ENCODE measurements around the gene FETUB.
"Not testable (repeated sequence)": the region's sequence is repeated elsewhere in the genome, so short reads cannot be mapped to it uniquely, and the experiment has no call there.

The FETUB gene

GRCh38 chr3:186625600-186626042, 14.6 kb upstream of the FETUB start:
- H3K36me3 ChIP-seq (ENCODE audit: control insufficient read depth, insufficient read depth, low read length): no peaks in the 10 kb centered on the region
- peaks cover 4% of the 10 kb centered on the region; the same call in 1 of the 2 replicates for H3K4me1 ChIP-seq (ENCODE audit: control insufficient read depth, insufficient read depth, low read length)
- no peak overlapping the region for H3K4me3 ChIP-seq (ENCODE audit: low read depth, low read length)
- H3K9ac ChIP-seq (ENCODE audit: low read depth, low read length): no peak overlapping the region
- H3K27ac ChIP-seq (ENCODE audit: low read depth, low read length): no peak overlapping the region
- no peaks in the 10 kb centered on the region for H3K27me3 ChIP-seq (ENCODE audit: control insufficient read depth, insufficient read depth, low read length)
- no peaks in the 10 kb centered on the region for H3K9me3 ChIP-seq (ENCODE audit: control insufficient read depth, insufficient read depth, low read length)

GRCh38 chr3:186626254-186626847, 13.8 kb upstream of the FETUB start:
- no peak overlapping the region for H3K9ac ChIP-seq (ENCODE audit: low read depth, low read length)
- H3K36me3 ChIP-seq (ENCODE audit: control insufficient read depth, insufficient read depth, low read length): no peaks in the 10 kb centered on the region
- H3K4me3 ChIP-seq (ENCODE audit: low read depth, low read length): no peak overlapping the region
- no peaks in the 10 kb centered on the region for H3K9me3 ChIP-seq (ENCODE audit: control insufficient read depth, insufficient read depth, low read length)
- H3K27ac ChIP-seq (ENCODE audit: low read depth, low read length): no peak overlapping the region
- H3K27me3 ChIP-seq (ENCODE audit: control insufficient read depth, insufficient read depth, low read length): no peaks in the 10 kb centered on the region
- peaks cover 4% of the 10 kb centered on the region; the same call in 1 of the 2 replicates for H3K4me1 ChIP-seq (ENCODE audit: control insufficient read depth, insufficient read depth, low read length)

- no peak overlapping the region for H3K4me3 ChIP-seq (ENCODE audit: low read depth, low read length)
- no peaks in the 10 kb centered on the region for H3K9me3 ChIP-seq (ENCODE audit: control insufficient read depth, insufficient read depth, low read length)
- H3K9ac ChIP-seq (ENCODE audit: low read depth, low read length): no peak overlapping the region
- no peaks in the 10 kb centered on the region for H3K36me3 ChIP-seq (ENCODE audit: control insufficient read depth, insufficient read depth, low read length)
- no peaks in the 10 kb centered on the region for H3K27me3 ChIP-seq (ENCODE audit: control insufficient read depth, insufficient read depth, low read length)
- peaks cover 4% of the 10 kb centered on the region; the same call in 1 of the 2 replicates for H3K4me1 ChIP-seq (ENCODE audit: control insufficient read depth, insufficient read depth, low read length)
- no peak overlapping the region for H3K27ac ChIP-seq (ENCODE audit: low read depth, low read length)
Observed at GRCh38 chr3:186627852-186628414, 12.3 kb upstream of the FETUB start.

- Histone ChIP-seq H3K36me3 (ENCODE audit: control insufficient read depth, insufficient read depth, low read length) (no peaks in the 10 kb centered on the region), H3K4me3 (ENCODE audit: low read depth, low read length) (no peak overlapping the region), H3K4me1 (ENCODE audit: control insufficient read depth, insufficient read depth, low read length) (peaks cover 4% of the 10 kb centered on the region; the same call in 1 of the 2 replicates), H3K27me3 (ENCODE audit: control insufficient read depth, insufficient read depth, low read length) (no peaks in the 10 kb centered on the region), H3K9me3 (ENCODE audit: control insufficient read depth, insufficient read depth, low read length) (no peaks in the 10 kb centered on the region), H3K27ac (ENCODE audit: low read depth, low read length) (no peak overlapping the region), H3K9ac (ENCODE audit: low read depth, low read length) (no peak overlapping the region)
Observed at GRCh38 chr3:186628756-186629155, 11.4 kb upstream of the FETUB start.

- peaks cover 4% of the 10 kb centered on the region; the same call in 1 of the 2 replicates for H3K4me1 ChIP-seq (ENCODE audit: control insufficient read depth, insufficient read depth, low read length)
- no peaks in the 10 kb centered on the region for H3K9me3 ChIP-seq (ENCODE audit: control insufficient read depth, insufficient read depth, low read length)
- H3K27me3 ChIP-seq (ENCODE audit: control insufficient read depth, insufficient read depth, low read length): no peaks in the 10 kb centered on the region
- no peaks in the 10 kb centered on the region for H3K36me3 ChIP-seq (ENCODE audit: control insufficient read depth, insufficient read depth, low read length)
- H3K9ac ChIP-seq (ENCODE audit: low read depth, low read length): no peak overlapping the region
- no peak overlapping the region for H3K27ac ChIP-seq (ENCODE audit: low read depth, low read length)
- no peak overlapping the region for H3K4me3 ChIP-seq (ENCODE audit: low read depth, low read length)
Observed at GRCh38 chr3:186630950-186631641, 9.1 kb upstream of the FETUB start.

GRCh38 chr3:186633481-186633880, 6.7 kb upstream of the FETUB start:
- Histone ChIP-seq H3K27me3 (ENCODE audit: control insufficient read depth, insufficient read depth, low read length) (no peaks in the 10 kb centered on the region), H3K9me3 (ENCODE audit: control insufficient read depth, insufficient read depth, low read length) (no peaks in the 10 kb centered on the region), H3K9ac (ENCODE audit: low read depth, low read length) (no peak overlapping the region)

GRCh38 chr3:186634207-186634606, 6.0 kb upstream of the FETUB start:
- not testable (repeated sequence) for H3K9me3 ChIP-seq (ENCODE audit: control insufficient read depth, insufficient read depth, low read length); H3K9ac ChIP-seq (ENCODE audit: low read depth, low read length); H3K27ac ChIP-seq (ENCODE audit: low read depth, low read length)

More at GRCh38 chr3:186633481-186633880, 6.7 kb upstream of the FETUB start:
- H3K36me3 ChIP-seq (ENCODE audit: control insufficient read depth, insufficient read depth, low read length): no peaks in the 10 kb centered on the region
- no peak overlapping the region for H3K27ac ChIP-seq (ENCODE audit: low read depth, low read length)
- no peak overlapping the region for H3K4me3 ChIP-seq (ENCODE audit: low read depth, low read length)
- peaks cover 4% of the 10 kb centered on the region; the same call in 1 of the 2 replicates for H3K4me1 ChIP-seq (ENCODE audit: control insufficient read depth, insufficient read depth, low read length)

GRCh38 chr3:186635532-186635931, 4.7 kb upstream of the FETUB start:
- Histone ChIP-seq H3K36me3 (ENCODE audit: control insufficient read depth, insufficient read depth, low read length) (no peaks in the 10 kb centered on the region), H3K9ac (ENCODE audit: low read depth, low read length) (no peak overlapping the region), H3K27ac (ENCODE audit: low read depth, low read length) (no peak overlapping the region), H3K27me3 (ENCODE audit: control insufficient read depth, insufficient read depth, low read length) (no peaks in the 10 kb centered on the region), H3K4me3 (ENCODE audit: low read depth, low read length) (no peak overlapping the region), H3K4me1 (ENCODE audit: control insufficient read depth, insufficient read depth, low read length) (peaks cover 6% of the 10 kb centered on the region; the same call in 1 of the 2 replicates), H3K9me3 (ENCODE audit: control insufficient read depth, insufficient read depth, low read length) (no peaks in the 10 kb centered on the region)

More at GRCh38 chr3:186634207-186634606, 6.0 kb upstream of the FETUB start:
- not testable (repeated sequence) for H3K4me3 ChIP-seq (ENCODE audit: low read depth, low read length); H3K36me3 ChIP-seq (ENCODE audit: control insufficient read depth, insufficient read depth, low read length); H3K27me3 ChIP-seq (ENCODE audit: control insufficient read depth, insufficient read depth, low read length); H3K4me1 ChIP-seq (ENCODE audit: control insufficient read depth, insufficient read depth, low read length)

- no peaks in the 10 kb centered on the region for H3K9me3 ChIP-seq (ENCODE audit: control insufficient read depth, insufficient read depth, low read length)
- no peaks in the 10 kb centered on the region for H3K36me3 ChIP-seq (ENCODE audit: control insufficient read depth, insufficient read depth, low read length)
- H3K4me3 ChIP-seq (ENCODE audit: low read depth, low read length): no peak overlapping the region
- peaks cover 13% of the 10 kb centered on the region; the same call in 1 of the 2 replicates for H3K4me1 ChIP-seq (ENCODE audit: control insufficient read depth, insufficient read depth, low read length)
- no peak overlapping the region for H3K27ac ChIP-seq (ENCODE audit: low read depth, low read length)
- no peaks in the 10 kb centered on the region for H3K27me3 ChIP-seq (ENCODE audit: control insufficient read depth, insufficient read depth, low read length)
- no peak overlapping the region for H3K9ac ChIP-seq (ENCODE audit: low read depth, low read length)
Observed at GRCh38 chr3:186636536-186636935, 3.7 kb upstream of the FETUB start.

GRCh38 chr3:186637686-186638085, 2.5 kb upstream of the FETUB start:
- Histone ChIP-seq H3K27ac (ENCODE audit: low read depth, low read length) (no peak overlapping the region), H3K9me3 (ENCODE audit: control insufficient read depth, insufficient read depth, low read length) (no peaks in the 10 kb centered on the region), H3K4me3 (ENCODE audit: low read depth, low read length) (no peak overlapping the region), H3K9ac (ENCODE audit: low read depth, low read length) (no peak overlapping the region), H3K36me3 (ENCODE audit: control insufficient read depth, insufficient read depth, low read length) (no peaks in the 10 kb centered on the region), H3K4me1 (ENCODE audit: control insufficient read depth, insufficient read depth, low read length) (peaks cover 14% of the 10 kb centered on the region; the same call in 1 of the 2 replicates), H3K27me3 (ENCODE audit: control insufficient read depth, insufficient read depth, low read length) (no peaks in the 10 kb centered on the region)

- no peak overlapping the region for H3K4me3 ChIP-seq (ENCODE audit: low read depth, low read length)
- no peaks in the 10 kb centered on the region for H3K9me3 ChIP-seq (ENCODE audit: control insufficient read depth, insufficient read depth, low read length)
- no peak overlapping the region for H3K9ac ChIP-seq (ENCODE audit: low read depth, low read length)
- peaks cover 20% of the 10 kb centered on the region for H3K4me1 ChIP-seq (ENCODE audit: control insufficient read depth, insufficient read depth, low read length)
- no peak overlapping the region for H3K27ac ChIP-seq (ENCODE audit: low read depth, low read length)
- no peaks in the 10 kb centered on the region for H3K36me3 ChIP-seq (ENCODE audit: control insufficient read depth, insufficient read depth, low read length)
- H3K27me3 ChIP-seq (ENCODE audit: control insufficient read depth, insufficient read depth, low read length): no peaks in the 10 kb centered on the region
Observed at GRCh38 chr3:186638259-186638658, 1.9 kb upstream of the FETUB start.

All from HUES48 (cell line).